Keratinocyte (primary cell): ENCODE measurements around the gene HELZ2. TPM values are rescaled to one million over a fixed set of nuclear protein-coding genes. Genes with fewer than 3 reads are reported as not detected.
A peak's percentile ranks its signal among the peaks of the same experiment; 100 is the strongest.

ENCODE experiments used
- DNase-seq: peaks from one replicate; pipeline ENCODE4 v3.0.0-alpha.2; 2011; ENCODE audit warnings: low read depth, missing footprints, low spot score
- FAIRE-seq: peaks from 2 replicates; lab custom pipeline; 2011; peaks lifted over from hg19 to GRCh38; lab: Jason Lieb, UNC
- H2AFZ ChIP-seq: 2 replicates; pipeline ENCODE4 v1.6.0; 2012; ENCODE audit warnings: low read length, control low read depth, inconsistent platforms; ENCODE audit not compliant: control insufficient read depth
- H3K27ac ChIP-seq: 2 replicates; pipeline ENCODE4 v1.5.1; 2011; ENCODE audit warnings: low read length; ENCODE audit not compliant: control insufficient read depth, insufficient read depth
- H3K27me3 ChIP-seq: 3 replicates; pipeline ENCODE4 v1.6.0; 2011; ENCODE audit warnings: low read length; ENCODE audit not compliant: control insufficient read depth, insufficient read depth; ENCODE audit errors: extremely low read depth
- H3K36me3 ChIP-seq, 2 experiments: 2 replicates in 1 of 2; 3 replicates in 1 of 2; pipeline ENCODE4 v1.5.1; 2011; ENCODE audit warnings: low read length in 2 of 2, mild to moderate bottlenecking in 1 of 2; ENCODE audit not compliant: control insufficient read depth in 2 of 2, insufficient read depth in 2 of 2; ENCODE audit errors: extremely low read depth in 1 of 2
- H3K4me1 ChIP-seq: 3 replicates; pipeline ENCODE4 v1.5.1; 2011; ENCODE audit warnings: low read length; ENCODE audit not compliant: control insufficient read depth, insufficient read depth; ENCODE audit errors: extremely low read depth
- H3K4me2 ChIP-seq: 3 replicates; pipeline ENCODE4 v1.6.0; 2011; ENCODE audit warnings: low read depth, low read length; ENCODE audit not compliant: control insufficient read depth, insufficient read depth; ENCODE audit errors: extremely low read depth
- H3K4me3 ChIP-seq, 3 experiments: fragments of 200-600 bp in 1 of 3; sonication (generic) in 1 of 3; 2 replicates in 2 of 3; 3 replicates in 1 of 3; pipeline ENCODE4 v1.5.1; 2011 to 2016; ENCODE audit warnings: low read length in 3 of 3, mild to moderate bottlenecking in 3 of 3, control low read depth in 2 of 3, inconsistent platforms in 1 of 3, low read depth in 1 of 3, mixed read lengths in 1 of 3, mixed run types in 1 of 3, moderate library complexity in 1 of 3; ENCODE audit not compliant: control insufficient read depth in 2 of 3, insufficient read depth in 2 of 3; ENCODE audit errors: extremely low read depth in 1 of 3
- H3K79me2 ChIP-seq: 2 replicates; pipeline ENCODE4 v1.6.0; 2012; ENCODE audit warnings: low read length; ENCODE audit not compliant: control insufficient read depth, insufficient read depth
- H3K9ac ChIP-seq: 3 replicates; pipeline ENCODE4 v1.6.0; 2011; ENCODE audit warnings: low read length; ENCODE audit not compliant: control insufficient read depth, insufficient read depth; ENCODE audit errors: extremely low read depth
- H3K9me1 ChIP-seq: 3 replicates; pipeline ENCODE4 v1.6.0; 2011; ENCODE audit warnings: low read length; ENCODE audit not compliant: control insufficient read depth, insufficient read depth; ENCODE audit errors: extremely low read depth
- H3K9me3 ChIP-seq: 2 replicates; pipeline ENCODE4 v1.5.1; 2012; ENCODE audit warnings: low read depth, low read length; ENCODE audit not compliant: control insufficient read depth
- H4K20me1 ChIP-seq: 3 replicates; pipeline ENCODE4 v1.6.0; 2011; ENCODE audit warnings: low read length; ENCODE audit not compliant: control insufficient read depth, insufficient read depth; ENCODE audit errors: extremely low read depth
- CTCF ChIP-seq, 3 experiments: IDR thresholded peaks in 1 of 3; conservative IDR thresholded peaks in 1 of 3; optimal IDR thresholded peaks in 1 of 3; 2 replicates in 2 of 3; 3 replicates in 1 of 3; pipeline versions ENCODE3 to v1.5.1; 2011; ENCODE audit warnings: low read length in 3 of 3, mild to moderate bottlenecking in 3 of 3, moderate library complexity in 2 of 3, control low read depth in 1 of 3, inconsistent platforms in 1 of 3; ENCODE audit not compliant: insufficient read depth in 2 of 3; ENCODE audit errors: extremely low read depth in 1 of 3
- EZH2 ChIP-seq: IDR thresholded peaks from one replicate; pipeline ENCODE4 v1.6.1; 2012; ENCODE audit warnings: inconsistent platforms, mild to moderate bottlenecking, low read length, moderate library complexity
- dilution Hi-C: fragments of 300-500 bp; cut with MboI; formaldehyde crosslinking; loops from one replicate; pipeline ENCODE4 v1.7.0; 2020; ENCODE audit warnings: low sequenced_read_pairs; ENCODE audit not compliant: extremely low pct_ligation_motif_present
- polyA plus RNA-seq, 5 experiments: library from polyadenylated mRNA; depleted of rRNA in 3 of 5; stranded (reverse) in 3 of 5; stranded (forward) in 1 of 5; unstranded in 1 of 5; fragments of >200 nt; gene quantifications; 1 replicate in 1 of 5; 2 replicates in 3 of 5; 3 replicates in 1 of 5; pipeline versions ENCODE4 v1.2.1 to v1.2.3, GENCODE V29; 2011 to 2012; ENCODE audit warnings: missing spikeins in 2 of 5, low read depth in 1 of 5, low replicate concordance in 1 of 5

The HELZ2 gene
- polyA plus RNA-seq, 1 donor (not counting 4 experiments of a cell fraction or from before 2014, with no cell fraction given), result 14.8 TPM

- no peaks in the 10 kb centered on the region for H3K9me3 ChIP-seq
- DNase-seq, result no peak
- H3K4me2 ChIP-seq, result peak overlapping the region; percentile 79
- no peak overlapping the region for H3K9ac ChIP-seq
- peaks cover 16% of the 10 kb centered on the region for H3K4me1 ChIP-seq
- H3K79me2 ChIP-seq, result no peaks in the 10 kb centered on the region
- H3K27ac ChIP-seq, result no peak overlapping the region
- H2AFZ ChIP-seq, result no peak overlapping the region
- no peaks in the 10 kb centered on the region for H3K27me3 ChIP-seq
- no peaks in the 10 kb centered on the region for H3K9me1 ChIP-seq
- FAIRE-seq, result no peak
- dilution Hi-C loops, result no loop called here
- H3K4me3 ChIP-seq, result peak overlapping the region; percentile 64 to 81 (median 71)
- TF ChIP-seq EZH2, result no peak
- no peak for TF ChIP-seq CTCF (optimal IDR thresholded peaks at IDR 0.05 in 1 of 3, IDR thresholded peaks at IDR 0.05 in 1 of 3, conservative IDR thresholded peaks at IDR 0.05 in 1 of 3; ENCODE audit: extremely low read depth in 1 of 3, insufficient read depth in 2 of 3, low read length in 3 of 3)
- no peaks in the 10 kb centered on the region for H4K20me1 ChIP-seq
- peaks cover 2 to 6% of the 10 kb centered on the region in 2 experiments for H3K36me3 ChIP-seq
Observed at GRCh38 chr20:63554361-63555278, 19.4 kb downstream of the HELZ2 start.

- Histone ChIP-seq H3K9me3 (no peaks in the 10 kb centered on the region), H3K4me1 (peaks cover 16% of the 10 kb centered on the region), H3K9me1 (no peaks in the 10 kb centered on the region), H3K9ac (peak within 1 kb of the TSS; percentile 71), H3K79me2 (no peaks in the 10 kb centered on the region), H3K4me3 (peak within 1 kb of the TSS; percentile 64 to 81 (median 71)), H3K27ac (peak within 1 kb of the TSS; percentile 51), H4K20me1 (no peaks in the 10 kb centered on the region), H2AFZ (peak within 1 kb of the TSS; percentile 76), H3K36me3 (peaks cover 2 to 4% of the 10 kb centered on the region in 2 experiments), H3K4me2 (peak within 1 kb of the TSS; percentile 79), H3K27me3 (no peaks in the 10 kb centered on the region)
- FAIRE-seq (no peak), DNase-seq (no peak)
- dilution Hi-C loops, result no loop called here
- TF ChIP-seq CTCF (optimal IDR thresholded peaks at IDR 0.05 in 1 of 3, IDR thresholded peaks at IDR 0.05 in 1 of 3, conservative IDR thresholded peaks at IDR 0.05 in 1 of 3; ENCODE audit: extremely low read depth in 1 of 3, insufficient read depth in 2 of 3, low read length in 3 of 3) (no peak), EZH2 (no peak)
Observed at GRCh38 chr20:63553933-63554290, 20.1 kb downstream of the HELZ2 start, which contains the start of gene FNDC11. TSS of gene FNDC11 (plus strand) at chr20:63554159. CDS start at chr20:63555664, 1,505 bp downstream.
